Measurements from ENCODE around the gene MSH5. TPM values are rescaled to one million over a fixed set of nuclear protein-coding genes. Genes with fewer than 3 reads are reported as not detected.

The MSH5 gene
- total RNA-seq, 1 donor from 2014 or later: 50.9 TPM

DNA sequence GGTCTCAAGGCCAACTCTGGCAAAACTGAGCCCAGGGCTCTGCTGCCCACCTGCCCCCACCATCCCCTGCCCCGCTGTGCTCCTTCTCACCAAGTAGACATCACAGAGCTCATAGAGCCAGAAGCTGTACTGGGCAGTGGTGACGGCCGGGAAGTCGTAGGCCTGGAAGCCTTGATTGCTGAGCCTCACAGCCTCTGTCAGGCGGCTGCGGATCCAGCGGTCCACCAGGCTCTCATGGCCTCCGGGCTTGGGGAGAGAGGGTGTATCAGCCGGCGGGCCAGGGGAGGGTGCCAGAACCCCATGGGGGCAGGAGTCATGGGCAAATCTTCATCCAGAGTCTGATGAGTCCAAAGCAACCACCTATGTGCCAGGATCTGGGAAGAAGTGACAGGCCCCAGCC lies 40.1 kb downstream of the MSH5 start:
- no peaks in the 10 kb centered on the region for H3K36me3 ChIP-seq
- TF ChIP-seq EZH2phosphoT487 (IDR thresholded peaks at IDR 0.05): no peak

DNA sequence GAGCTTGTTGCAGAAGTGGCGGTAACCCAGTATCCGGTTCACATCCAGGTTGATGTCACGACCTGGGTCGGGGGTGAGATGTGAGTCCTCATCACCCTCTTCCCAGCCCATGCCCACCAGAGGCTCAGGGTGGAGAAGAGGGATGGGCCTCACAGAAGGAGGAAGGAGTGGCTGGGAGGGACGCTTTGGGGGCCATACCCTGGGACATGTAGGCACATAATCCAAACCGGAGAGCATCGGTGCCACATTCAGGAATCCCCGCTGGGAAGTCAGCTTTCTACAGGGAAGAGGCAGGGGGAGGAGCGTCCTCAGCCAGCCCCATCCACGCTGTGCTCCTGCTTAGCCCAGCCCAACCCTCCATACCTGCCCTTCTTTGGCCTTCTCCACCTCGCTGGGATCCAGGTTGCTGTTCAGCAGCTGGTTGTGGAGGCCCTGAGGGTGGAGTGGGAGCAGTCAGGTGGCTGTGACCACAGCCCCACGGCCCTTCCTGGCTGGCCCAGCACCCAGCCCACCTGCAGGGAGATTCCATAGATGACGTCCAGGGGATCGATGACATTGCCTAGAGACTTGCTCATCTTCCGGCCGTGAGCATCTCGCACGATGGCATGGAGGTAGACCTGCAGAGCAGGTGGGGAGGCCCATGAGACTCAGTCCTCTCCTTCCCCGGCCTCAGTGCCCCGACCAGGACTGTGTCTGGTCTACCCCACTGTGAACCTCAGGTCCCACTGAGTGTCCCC lies 40.9 kb downstream of the MSH5 start:
- no peaks in the 10 kb centered on the region for H3K36me3 ChIP-seq
- no peaks in the 10 kb centered on the region for H3K9me3 ChIP-seq (ENCODE audit: low read depth)
- H3K27me3 Mint-ChIP-seq (ENCODE audit: insufficient read depth, low read depth): peaks cover 2% of the 10 kb centered on the region
- H4K20me1 ChIP-seq (ENCODE audit: low read depth): no peaks in the 10 kb centered on the region
- no peak overlapping the region for H3K9ac ChIP-seq
- H3K4me1 Mint-ChIP-seq: peaks cover 4% of the 10 kb centered on the region
- peaks cover 16% of the 10 kb centered on the region for H3K36me3 Mint-ChIP-seq
- no peaks in the 10 kb centered on the region for H3F3A ChIP-seq (ENCODE audit: low read depth)
- no peaks in the 10 kb centered on the region for H3K79me2 ChIP-seq (ENCODE audit: low read depth)
- TF ChIP-seq EZH2 (IDR thresholded peaks at IDR 0.05) (no peak), EZH2phosphoT487 (IDR thresholded peaks at IDR 0.05) (no peak)
- TF ChIP-seq, protein P1, sequence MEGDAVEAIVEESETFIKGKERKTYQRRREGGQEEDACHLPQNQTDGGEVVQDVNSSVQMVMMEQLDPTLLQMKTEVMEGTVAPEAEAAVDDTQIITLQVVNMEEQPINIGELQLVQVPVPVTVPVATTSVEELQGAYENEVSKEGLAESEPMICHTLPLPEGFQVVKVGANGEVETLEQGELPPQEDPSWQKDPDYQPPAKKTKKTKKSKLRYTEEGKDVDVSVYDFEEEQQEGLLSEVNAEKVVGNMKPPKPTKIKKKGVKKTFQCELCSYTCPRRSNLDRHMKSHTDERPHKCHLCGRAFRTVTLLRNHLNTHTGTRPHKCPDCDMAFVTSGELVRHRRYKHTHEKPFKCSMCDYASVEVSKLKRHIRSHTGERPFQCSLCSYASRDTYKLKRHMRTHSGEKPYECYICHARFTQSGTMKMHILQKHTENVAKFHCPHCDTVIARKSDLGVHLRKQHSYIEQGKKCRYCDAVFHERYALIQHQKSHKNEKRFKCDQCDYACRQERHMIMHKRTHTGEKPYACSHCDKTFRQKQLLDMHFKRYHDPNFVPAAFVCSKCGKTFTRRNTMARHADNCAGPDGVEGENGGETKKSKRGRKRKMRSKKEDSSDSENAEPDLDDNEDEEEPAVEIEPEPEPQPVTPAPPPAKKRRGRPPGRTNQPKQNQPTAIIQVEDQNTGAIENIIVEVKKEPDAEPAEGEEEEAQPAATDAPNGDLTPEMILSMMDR (IDR thresholded peaks at IDR 0.05): no peak
- no peak overlapping the region for H3K4me3 Mint-ChIP-seq
- H3K4me1 ChIP-seq: no peaks in the 10 kb centered on the region
- no peak overlapping the region for H2AFZ ChIP-seq (replicated peaks)
- H3K27me3 ChIP-seq: no peaks in the 10 kb centered on the region
- no peaks in the 10 kb centered on the region for H3K9me3 Mint-ChIP-seq
- no peak overlapping the region for H3K4me2 ChIP-seq
- no peak overlapping the region for H3K27ac Mint-ChIP-seq
- H3K4me3 ChIP-seq: no peak overlapping the region
- DNase-seq (ENCODE audit: low spot score): no peak
- H3K27ac ChIP-seq: no peak overlapping the region

More for the DNA sequence above, 40.1 kb downstream of the MSH5 start:
- no peak overlapping the region for H3K4me3 ChIP-seq
- H3K9me3 Mint-ChIP-seq: no peaks in the 10 kb centered on the region
- no peak overlapping the region for H3K9ac ChIP-seq
- H3K27me3 ChIP-seq: no peaks in the 10 kb centered on the region
- H3F3A ChIP-seq (ENCODE audit: low read depth): no peaks in the 10 kb centered on the region
- DNase-seq (ENCODE audit: low spot score): no peak
- H2AFZ ChIP-seq (replicated peaks): no peak overlapping the region
- peaks cover 2% of the 10 kb centered on the region for H3K27me3 Mint-ChIP-seq (ENCODE audit: insufficient read depth, low read depth)
- no peak overlapping the region for H3K27ac ChIP-seq
- peaks cover 6% of the 10 kb centered on the region for H3K4me1 Mint-ChIP-seq
- H3K4me2 ChIP-seq: no peak overlapping the region
- no peak overlapping the region for H3K4me3 Mint-ChIP-seq
- peaks cover 16% of the 10 kb centered on the region for H3K36me3 Mint-ChIP-seq
- H3K4me1 ChIP-seq: no peaks in the 10 kb centered on the region
- H3K79me2 ChIP-seq (ENCODE audit: low read depth): no peaks in the 10 kb centered on the region
- H3K27ac Mint-ChIP-seq: no peak overlapping the region
- H4K20me1 ChIP-seq (ENCODE audit: low read depth): no peaks in the 10 kb centered on the region
- H3K9me3 ChIP-seq (ENCODE audit: low read depth): no peaks in the 10 kb centered on the region

- Histone ChIP-seq H3K4me2 (no peak overlapping the region), H3K9ac (no peak overlapping the region), H3K79me2 (ENCODE audit: low read depth) (no peaks in the 10 kb centered on the region), H3K36me3 (no peaks in the 10 kb centered on the region), H2AFZ (replicated peaks) (no peak overlapping the region), H3K4me3 (no peak overlapping the region), H3K9me3 (ENCODE audit: low read depth) (no peaks in the 10 kb centered on the region), H3F3A (ENCODE audit: low read depth) (no peaks in the 10 kb centered on the region), H3K4me1 (no peaks in the 10 kb centered on the region), H3K27ac (no peak overlapping the region), H4K20me1 (ENCODE audit: low read depth) (no peaks in the 10 kb centered on the region), H3K27me3 (no peaks in the 10 kb centered on the region)
- no peak for TF ChIP-seq EZH2phosphoT487 (IDR thresholded peaks at IDR 0.05)
- TF ChIP-seq EZH2 (IDR thresholded peaks at IDR 0.05): no peak
- TF ChIP-seq, protein P1 (IDR thresholded peaks at IDR 0.05): no peak
- Mint-ChIP-seq H3K4me1 (peaks cover under 1% of the 10 kb centered on the region), H3K9me3 (no peaks in the 10 kb centered on the region), H3K4me3 (no peak overlapping the region), H3K36me3 (peaks cover 18% of the 10 kb centered on the region), H3K27me3 (ENCODE audit: insufficient read depth, low read depth) (peaks cover 2% of the 10 kb centered on the region), H3K27ac (no peak overlapping the region)
- no peak for DNase-seq (ENCODE audit: low spot score)
Observed at GRCh38 chr6:31781244-31782125, 41.7 kb downstream of the MSH5 start.

Measured in neural progenitor cell (in vitro differentiated cells).